ENCODE measurements around the gene THBS2. TPM values are rescaled to one million over a fixed set of nuclear protein-coding genes. Genes with fewer than 3 reads are reported as not detected.

Gene THBS2
- total RNA-seq, 1 experiment from 2014 or later, result not detected

DNA sequence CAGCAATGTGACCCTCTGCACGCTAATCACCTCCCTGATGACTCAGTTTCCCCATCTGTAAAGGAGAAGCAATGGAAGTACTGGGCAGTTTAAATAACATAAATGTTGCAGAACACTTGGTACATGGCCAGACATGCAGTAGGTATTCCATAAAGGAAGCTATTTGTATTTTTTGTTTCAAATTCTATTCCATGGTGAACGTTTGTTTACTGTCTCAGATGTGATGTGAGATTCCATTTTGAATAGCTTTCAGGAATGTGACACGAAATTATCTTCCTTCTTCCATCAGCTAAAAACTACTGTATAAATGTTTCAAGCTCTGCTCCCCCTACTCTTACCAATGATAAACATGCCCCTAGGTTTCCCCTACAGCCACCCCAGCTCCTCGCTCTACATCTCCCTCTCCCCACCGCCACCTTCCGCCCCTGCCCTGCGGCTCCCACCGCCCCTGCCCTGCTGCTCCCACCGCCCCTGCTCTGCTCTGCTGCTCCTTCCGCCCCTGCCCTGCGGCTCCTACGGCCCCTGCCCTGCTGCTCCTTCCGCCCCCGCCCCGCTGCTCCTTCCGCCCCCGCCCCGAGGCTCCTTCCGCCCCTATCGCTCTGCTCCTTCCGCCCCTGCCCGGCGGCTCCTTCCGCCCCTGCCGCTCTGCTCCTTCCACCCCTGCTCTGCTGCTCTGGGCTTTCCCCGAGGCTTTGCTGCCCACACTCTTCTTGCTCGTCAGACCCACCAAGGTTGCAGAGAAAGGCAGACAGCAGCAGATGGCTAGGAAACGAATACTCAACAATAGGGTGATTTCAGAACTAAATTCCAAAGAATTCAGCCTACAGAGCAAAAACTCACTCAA is 78.9 kb downstream of the THBS2 start:
- BruUV-seq (replicated peaks), result no TSS peak
- Histone ChIP-seq H3F3A (ENCODE audit: insufficient read depth, low read depth) (no peaks in the 10 kb centered on the region), H3K4me1 (replicated peaks; ENCODE audit: insufficient read depth) (no peaks in the 10 kb centered on the region), H3K4me2 (no peak overlapping the region), H3K9me2 (ENCODE audit: insufficient read depth) (no peaks in the 10 kb centered on the region), H3K27ac (no peak overlapping the region), H3K4me3 (no peak overlapping the region), H3K9me3 (ENCODE audit: insufficient read depth, low read depth) (no peaks in the 10 kb centered on the region), H3K27me3 (ENCODE audit: insufficient read depth, low read depth) (peaks cover 82% of the 10 kb centered on the region), H4K20me1 (ENCODE audit: insufficient read depth) (no peaks in the 10 kb centered on the region), H3K36me3 (ENCODE audit: low read depth) (no peaks in the 10 kb centered on the region), H3K79me2 (ENCODE audit: low read depth) (no peaks in the 10 kb centered on the region), H2AFZ (no peak overlapping the region)
- no peak for DNase-seq
- intact Hi-C loops (cut with micrococcal nuclease; ENCODE audit: unreplicated experiment), result no loop called here
- TF ChIP-seq, protein P1, sequence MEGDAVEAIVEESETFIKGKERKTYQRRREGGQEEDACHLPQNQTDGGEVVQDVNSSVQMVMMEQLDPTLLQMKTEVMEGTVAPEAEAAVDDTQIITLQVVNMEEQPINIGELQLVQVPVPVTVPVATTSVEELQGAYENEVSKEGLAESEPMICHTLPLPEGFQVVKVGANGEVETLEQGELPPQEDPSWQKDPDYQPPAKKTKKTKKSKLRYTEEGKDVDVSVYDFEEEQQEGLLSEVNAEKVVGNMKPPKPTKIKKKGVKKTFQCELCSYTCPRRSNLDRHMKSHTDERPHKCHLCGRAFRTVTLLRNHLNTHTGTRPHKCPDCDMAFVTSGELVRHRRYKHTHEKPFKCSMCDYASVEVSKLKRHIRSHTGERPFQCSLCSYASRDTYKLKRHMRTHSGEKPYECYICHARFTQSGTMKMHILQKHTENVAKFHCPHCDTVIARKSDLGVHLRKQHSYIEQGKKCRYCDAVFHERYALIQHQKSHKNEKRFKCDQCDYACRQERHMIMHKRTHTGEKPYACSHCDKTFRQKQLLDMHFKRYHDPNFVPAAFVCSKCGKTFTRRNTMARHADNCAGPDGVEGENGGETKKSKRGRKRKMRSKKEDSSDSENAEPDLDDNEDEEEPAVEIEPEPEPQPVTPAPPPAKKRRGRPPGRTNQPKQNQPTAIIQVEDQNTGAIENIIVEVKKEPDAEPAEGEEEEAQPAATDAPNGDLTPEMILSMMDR (conservative IDR thresholded peaks at IDR 0.05), result no peak
- TF ChIP-seq EZH2 (IDR thresholded peaks at IDR 0.05; ENCODE audit: low read depth), result no peak
- ChIA-PET POLR2A (ENCODE audit: unreplicated experiment) (no interaction called here), CTCF (no interaction called here)

DNA sequence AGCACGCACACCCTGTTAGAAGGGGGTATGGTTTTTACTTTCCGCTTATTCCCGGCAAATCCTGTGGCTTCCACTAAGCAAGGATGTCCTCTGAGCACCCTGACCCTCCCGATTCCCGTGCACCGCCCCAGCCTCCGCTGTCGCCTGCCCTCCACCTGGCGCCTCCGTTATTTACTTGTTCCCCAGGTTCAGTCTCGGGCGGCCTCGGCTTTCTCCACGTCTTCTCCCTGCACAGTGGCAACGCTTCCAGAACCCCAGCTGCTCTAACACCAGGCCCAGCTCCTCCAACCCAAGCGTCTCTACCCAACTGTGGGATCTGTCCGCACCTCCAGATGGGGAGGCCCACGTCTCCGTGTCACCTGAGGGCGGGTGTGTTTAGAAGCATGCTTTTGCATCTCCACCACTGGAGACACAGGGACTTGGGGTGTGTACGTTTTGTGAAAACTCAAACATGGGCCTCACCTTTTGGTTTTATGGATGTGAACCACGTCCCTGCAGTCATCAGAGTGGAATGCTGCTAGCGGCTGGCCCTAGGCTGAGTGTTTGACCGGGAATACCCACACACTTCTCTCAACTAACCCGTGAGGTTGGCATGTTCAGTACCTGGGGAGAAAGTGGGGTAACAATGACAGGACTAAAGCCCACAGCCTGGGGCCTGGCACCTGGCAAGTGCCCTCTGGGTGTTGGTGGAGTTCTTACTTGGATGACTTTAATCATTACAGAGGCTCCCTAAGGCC is 79.9 kb downstream of the THBS2 start:
- Histone ChIP-seq H3K27me3 (ENCODE audit: insufficient read depth, low read depth) (peaks cover 91% of the 10 kb centered on the region), H3K79me2 (ENCODE audit: low read depth) (no peaks in the 10 kb centered on the region), H3K4me1 (replicated peaks; ENCODE audit: insufficient read depth) (no peaks in the 10 kb centered on the region), H2AFZ (no peak overlapping the region), H4K20me1 (ENCODE audit: insufficient read depth) (no peaks in the 10 kb centered on the region), H3F3A (ENCODE audit: insufficient read depth, low read depth) (no peaks in the 10 kb centered on the region), H3K27ac (no peak overlapping the region), H3K9me3 (ENCODE audit: insufficient read depth, low read depth) (no peaks in the 10 kb centered on the region), H3K4me2 (no peak overlapping the region), H3K4me3 (no peak overlapping the region), H3K36me3 (ENCODE audit: low read depth) (no peaks in the 10 kb centered on the region), H3K9me2 (ENCODE audit: insufficient read depth) (no peaks in the 10 kb centered on the region)
- no TSS peak for BruUV-seq (replicated peaks)
- CTCF ChIA-PET, result no interaction called here
- TF ChIP-seq, protein P1 (conservative IDR thresholded peaks at IDR 0.05), result no peak
- TF ChIP-seq EZH2 (IDR thresholded peaks at IDR 0.05; ENCODE audit: low read depth), result no peak
- POLR2A ChIA-PET (ENCODE audit: unreplicated experiment), result no interaction called here
- intact Hi-C loops (cut with micrococcal nuclease; ENCODE audit: unreplicated experiment), result no loop called here
- no peak for DNase-seq

DNA sequence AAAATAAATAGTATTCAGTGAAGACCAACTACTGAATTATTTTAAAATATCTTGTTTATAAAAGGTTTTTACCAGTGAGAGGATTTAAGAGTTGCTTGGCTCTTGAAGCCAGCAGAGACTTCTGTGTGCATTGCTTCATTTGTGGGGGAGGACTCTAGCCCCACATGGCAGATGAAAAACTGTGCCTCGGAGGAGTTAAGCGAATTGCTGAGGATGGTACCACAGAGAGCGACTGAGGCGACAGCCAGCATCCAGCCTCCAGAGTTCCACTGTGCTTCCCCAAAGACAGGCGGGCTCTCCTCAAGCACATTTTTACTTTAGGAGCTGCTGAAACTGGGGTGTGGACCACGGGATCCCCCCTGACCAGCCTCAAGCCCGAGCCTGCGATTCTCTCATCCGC is 80.7 kb downstream of the THBS2 start:
- Histone ChIP-seq H3F3A (ENCODE audit: insufficient read depth, low read depth) (no peaks in the 10 kb centered on the region), H3K36me3 (ENCODE audit: low read depth) (no peaks in the 10 kb centered on the region), H2AFZ (no peak overlapping the region), H3K9me3 (ENCODE audit: insufficient read depth, low read depth) (no peaks in the 10 kb centered on the region), H3K4me1 (replicated peaks; ENCODE audit: insufficient read depth) (no peaks in the 10 kb centered on the region), H3K4me3 (no peak overlapping the region), H4K20me1 (ENCODE audit: insufficient read depth) (no peaks in the 10 kb centered on the region), H3K79me2 (ENCODE audit: low read depth) (no peaks in the 10 kb centered on the region), H3K9me2 (ENCODE audit: insufficient read depth) (no peaks in the 10 kb centered on the region), H3K27ac (no peak overlapping the region), H3K4me2 (no peak overlapping the region), H3K27me3 (ENCODE audit: insufficient read depth, low read depth) (peaks cover 92% of the 10 kb centered on the region)
- no peak for TF ChIP-seq EZH2 (IDR thresholded peaks at IDR 0.05; ENCODE audit: low read depth)
- TF ChIP-seq, protein P1 (conservative IDR thresholded peaks at IDR 0.05), result no peak
- ChIA-PET POLR2A (ENCODE audit: unreplicated experiment) (no interaction called here), CTCF (no interaction called here)
- BruUV-seq (replicated peaks), result no TSS peak
- DNase-seq, result no peak
- intact Hi-C loops (cut with micrococcal nuclease; ENCODE audit: unreplicated experiment), result no loop called here
